ENCODE measurements around the gene RLF. TPM values are rescaled to one million over a fixed set of nuclear protein-coding genes. Genes with fewer than 3 reads are reported as not detected.

Gene RLF
- total and polyA plus RNA-seq, 9 of the 15 experiments (the other 6 are each of a cell fraction or from before 2014, with no cell fraction given), result 3.6 to 35.0 (median 21.2) TPM

DNA sequence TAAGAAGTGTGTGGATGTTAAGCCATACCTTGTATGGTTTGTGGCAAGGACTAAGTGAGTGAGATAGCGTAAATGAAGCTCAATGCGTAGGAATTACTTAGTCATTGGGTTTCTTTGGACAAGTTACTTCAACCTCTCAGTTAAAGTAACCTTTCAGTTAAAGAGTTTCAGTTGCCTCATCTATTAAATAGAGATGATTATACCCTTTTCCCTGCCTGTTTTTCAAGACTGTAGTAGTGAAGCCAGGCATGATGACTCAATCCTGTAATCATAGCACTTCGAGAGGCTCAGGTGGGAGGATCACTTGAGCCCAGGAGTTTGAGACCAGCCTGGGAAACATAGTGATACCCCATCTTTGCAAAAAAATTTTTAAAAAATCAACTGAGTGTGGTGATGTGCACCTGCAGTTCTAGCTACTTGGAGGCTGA, 103.2 kb downstream of the RLF start:
- in situ Hi-C loops (cut with MboI) (no loop called here), intact Hi-C loops (cut with micrococcal nuclease) (no loop called here)
- H3K4me3 ChIP-seq, result no peak overlapping the region
- no peak overlapping the region for H3K9ac ChIP-seq (ENCODE audit: insufficient read depth in 1 of 2, low read depth in 2 of 2, low read length in 2 of 2)
- no peak; the same call in 2 of the 3 replicates for ATAC-seq
- BruUV-seq (replicated peaks), result no TSS peak
- H3K36me3 ChIP-seq (ENCODE audit: control insufficient read depth, insufficient read depth, low read length), result peaks cover 93% of the 10 kb centered on the region
- no peak overlapping the region for H2AFZ ChIP-seq (ENCODE audit: low read depth, low read length)
- H4K20me1 ChIP-seq (replicated peaks; ENCODE audit: control insufficient read depth, insufficient read depth, low read length), result no peaks in the 10 kb centered on the region
- H3K4me1 ChIP-seq (replicated peaks in 1 of 2; ENCODE audit: control insufficient read depth in 2 of 2, insufficient read depth in 2 of 2, low read length in 2 of 2), result no peaks in the 10 kb centered on the region; a peak in 1 of 5 replicates
- H3K27ac ChIP-seq (ENCODE audit: extremely low read depth, low read depth, low read length), result no peak overlapping the region
- H3K9me3 ChIP-seq (replicated peaks; ENCODE audit: control insufficient read depth, insufficient read depth, low read depth, low read length), result no peaks in the 10 kb centered on the region
- CTCF ChIA-PET (ENCODE audit: low intra/inter-chr PET ratio), result no interaction called here
- no peak overlapping the region for H3K4me2 ChIP-seq (ENCODE audit: insufficient read depth, low read length)
- H3K27me3 ChIP-seq (ENCODE audit: control insufficient read depth in 2 of 2, insufficient read depth in 2 of 2, low read length in 2 of 2), result no peaks in the 10 kb centered on the region
- no peak for DNase-seq (ENCODE audit: extremely low read depth in 1 of 4, low spot score in 3 of 4)
- FAIRE-seq, result no peak
- peaks cover 56% of the 10 kb centered on the region for H3K79me2 ChIP-seq (ENCODE audit: control insufficient read depth, insufficient read depth, low read length)
- WGBS (ENCODE audit: insufficient coverage, low coverage, missing lambda C conversion rate), result 80% methylated on average over 3 of the region's 3 CpGs
- no peaks in the 10 kb centered on the region for H3K9me1 ChIP-seq (ENCODE audit: control insufficient read depth, insufficient read depth, low read length)
- POLR2A ChIA-PET, result interaction anchor here (0.8 kb wide), 1 partner anchor 135 kb away, joined by 3 read pairs; no protein-coding TSS in a partner anchor
- no peak for TF ChIP-seq MYBL2 (IDR thresholded peaks at IDR 0.05; ENCODE audit: low read depth)
- TF ChIP-seq MYBL2 (CRISPR knock-in tag; IDR thresholded peaks at IDR 0.05; ENCODE audit: borderline replicate concordance), result no peak
- TF ChIP-seq MIER1 (IDR thresholded peaks at IDR 0.05; ENCODE audit: low read depth), result no peak
- TF ChIP-seq, protein P1, sequence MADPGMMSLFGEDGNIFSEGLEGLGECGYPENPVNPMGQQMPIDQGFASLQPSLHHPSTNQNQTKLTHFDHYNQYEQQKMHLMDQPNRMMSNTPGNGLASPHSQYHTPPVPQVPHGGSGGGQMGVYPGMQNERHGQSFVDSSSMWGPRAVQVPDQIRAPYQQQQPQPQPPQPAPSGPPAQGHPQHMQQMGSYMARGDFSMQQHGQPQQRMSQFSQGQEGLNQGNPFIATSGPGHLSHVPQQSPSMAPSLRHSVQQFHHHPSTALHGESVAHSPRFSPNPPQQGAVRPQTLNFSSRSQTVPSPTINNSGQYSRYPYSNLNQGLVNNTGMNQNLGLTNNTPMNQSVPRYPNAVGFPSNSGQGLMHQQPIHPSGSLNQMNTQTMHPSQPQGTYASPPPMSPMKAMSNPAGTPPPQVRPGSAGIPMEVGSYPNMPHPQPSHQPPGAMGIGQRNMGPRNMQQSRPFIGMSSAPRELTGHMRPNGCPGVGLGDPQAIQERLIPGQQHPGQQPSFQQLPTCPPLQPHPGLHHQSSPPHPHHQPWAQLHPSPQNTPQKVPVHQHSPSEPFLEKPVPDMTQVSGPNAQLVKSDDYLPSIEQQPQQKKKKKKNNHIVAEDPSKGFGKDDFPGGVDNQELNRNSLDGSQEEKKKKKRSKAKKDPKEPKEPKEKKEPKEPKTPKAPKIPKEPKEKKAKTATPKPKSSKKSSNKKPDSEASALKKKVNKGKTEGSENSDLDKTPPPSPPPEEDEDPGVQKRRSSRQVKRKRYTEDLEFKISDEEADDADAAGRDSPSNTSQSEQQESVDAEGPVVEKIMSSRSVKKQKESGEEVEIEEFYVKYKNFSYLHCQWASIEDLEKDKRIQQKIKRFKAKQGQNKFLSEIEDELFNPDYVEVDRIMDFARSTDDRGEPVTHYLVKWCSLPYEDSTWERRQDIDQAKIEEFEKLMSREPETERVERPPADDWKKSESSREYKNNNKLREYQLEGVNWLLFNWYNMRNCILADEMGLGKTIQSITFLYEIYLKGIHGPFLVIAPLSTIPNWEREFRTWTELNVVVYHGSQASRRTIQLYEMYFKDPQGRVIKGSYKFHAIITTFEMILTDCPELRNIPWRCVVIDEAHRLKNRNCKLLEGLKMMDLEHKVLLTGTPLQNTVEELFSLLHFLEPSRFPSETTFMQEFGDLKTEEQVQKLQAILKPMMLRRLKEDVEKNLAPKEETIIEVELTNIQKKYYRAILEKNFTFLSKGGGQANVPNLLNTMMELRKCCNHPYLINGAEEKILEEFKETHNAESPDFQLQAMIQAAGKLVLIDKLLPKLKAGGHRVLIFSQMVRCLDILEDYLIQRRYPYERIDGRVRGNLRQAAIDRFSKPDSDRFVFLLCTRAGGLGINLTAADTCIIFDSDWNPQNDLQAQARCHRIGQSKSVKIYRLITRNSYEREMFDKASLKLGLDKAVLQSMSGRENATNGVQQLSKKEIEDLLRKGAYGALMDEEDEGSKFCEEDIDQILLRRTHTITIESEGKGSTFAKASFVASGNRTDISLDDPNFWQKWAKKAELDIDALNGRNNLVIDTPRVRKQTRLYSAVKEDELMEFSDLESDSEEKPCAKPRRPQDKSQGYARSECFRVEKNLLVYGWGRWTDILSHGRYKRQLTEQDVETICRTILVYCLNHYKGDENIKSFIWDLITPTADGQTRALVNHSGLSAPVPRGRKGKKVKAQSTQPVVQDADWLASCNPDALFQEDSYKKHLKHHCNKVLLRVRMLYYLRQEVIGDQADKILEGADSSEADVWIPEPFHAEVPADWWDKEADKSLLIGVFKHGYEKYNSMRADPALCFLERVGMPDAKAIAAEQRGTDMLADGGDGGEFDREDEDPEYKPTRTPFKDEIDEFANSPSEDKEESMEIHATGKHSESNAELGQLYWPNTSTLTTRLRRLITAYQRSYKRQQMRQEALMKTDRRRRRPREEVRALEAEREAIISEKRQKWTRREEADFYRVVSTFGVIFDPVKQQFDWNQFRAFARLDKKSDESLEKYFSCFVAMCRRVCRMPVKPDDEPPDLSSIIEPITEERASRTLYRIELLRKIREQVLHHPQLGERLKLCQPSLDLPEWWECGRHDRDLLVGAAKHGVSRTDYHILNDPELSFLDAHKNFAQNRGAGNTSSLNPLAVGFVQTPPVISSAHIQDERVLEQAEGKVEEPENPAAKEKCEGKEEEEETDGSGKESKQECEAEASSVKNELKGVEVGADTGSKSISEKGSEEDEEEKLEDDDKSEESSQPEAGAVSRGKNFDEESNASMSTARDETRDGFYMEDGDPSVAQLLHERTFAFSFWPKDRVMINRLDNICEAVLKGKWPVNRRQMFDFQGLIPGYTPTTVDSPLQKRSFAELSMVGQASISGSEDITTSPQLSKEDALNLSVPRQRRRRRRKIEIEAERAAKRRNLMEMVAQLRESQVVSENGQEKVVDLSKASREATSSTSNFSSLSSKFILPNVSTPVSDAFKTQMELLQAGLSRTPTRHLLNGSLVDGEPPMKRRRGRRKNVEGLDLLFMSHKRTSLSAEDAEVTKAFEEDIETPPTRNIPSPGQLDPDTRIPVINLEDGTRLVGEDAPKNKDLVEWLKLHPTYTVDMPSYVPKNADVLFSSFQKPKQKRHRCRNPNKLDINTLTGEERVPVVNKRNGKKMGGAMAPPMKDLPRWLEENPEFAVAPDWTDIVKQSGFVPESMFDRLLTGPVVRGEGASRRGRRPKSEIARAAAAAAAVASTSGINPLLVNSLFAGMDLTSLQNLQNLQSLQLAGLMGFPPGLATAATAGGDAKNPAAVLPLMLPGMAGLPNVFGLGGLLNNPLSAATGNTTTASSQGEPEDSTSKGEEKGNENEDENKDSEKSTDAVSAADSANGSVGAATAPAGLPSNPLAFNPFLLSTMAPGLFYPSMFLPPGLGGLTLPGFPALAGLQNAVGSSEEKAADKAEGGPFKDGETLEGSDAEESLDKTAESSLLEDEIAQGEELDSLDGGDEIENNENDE (IDR thresholded peaks at IDR 0.05; ENCODE audit: low read depth, low read length), result no peak
- no peak for TF ChIP-seq ZNF785 (CRISPR knock-in tag; IDR thresholded peaks at IDR 0.05)
- no peak for TF ChIP-seq MYC (IDR thresholded peaks at IDR 0.05; ENCODE audit: low read depth, low read length)
- TF ChIP-seq MYC (CRISPR knock-in tag; IDR thresholded peaks at IDR 0.05; ENCODE audit: borderline replicate concordance, low read depth), result no peak
- no peak for TF ChIP-seq DACH1 (IDR thresholded peaks at IDR 0.05; ENCODE audit: partially characterized antibody)
- TF ChIP-seq, protein P2, sequence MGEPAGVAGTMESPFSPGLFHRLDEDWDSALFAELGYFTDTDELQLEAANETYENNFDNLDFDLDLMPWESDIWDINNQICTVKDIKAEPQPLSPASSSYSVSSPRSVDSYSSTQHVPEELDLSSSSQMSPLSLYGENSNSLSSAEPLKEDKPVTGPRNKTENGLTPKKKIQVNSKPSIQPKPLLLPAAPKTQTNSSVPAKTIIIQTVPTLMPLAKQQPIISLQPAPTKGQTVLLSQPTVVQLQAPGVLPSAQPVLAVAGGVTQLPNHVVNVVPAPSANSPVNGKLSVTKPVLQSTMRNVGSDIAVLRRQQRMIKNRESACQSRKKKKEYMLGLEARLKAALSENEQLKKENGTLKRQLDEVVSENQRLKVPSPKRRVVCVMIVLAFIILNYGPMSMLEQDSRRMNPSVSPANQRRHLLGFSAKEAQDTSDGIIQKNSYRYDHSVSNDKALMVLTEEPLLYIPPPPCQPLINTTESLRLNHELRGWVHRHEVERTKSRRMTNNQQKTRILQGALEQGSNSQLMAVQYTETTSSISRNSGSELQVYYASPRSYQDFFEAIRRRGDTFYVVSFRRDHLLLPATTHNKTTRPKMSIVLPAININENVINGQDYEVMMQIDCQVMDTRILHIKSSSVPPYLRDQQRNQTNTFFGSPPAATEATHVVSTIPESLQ (CRISPR knock-in tag; IDR thresholded peaks at IDR 0.05), result no peak
